ENCODE measurements around the gene RPH3AL.

DNA sequence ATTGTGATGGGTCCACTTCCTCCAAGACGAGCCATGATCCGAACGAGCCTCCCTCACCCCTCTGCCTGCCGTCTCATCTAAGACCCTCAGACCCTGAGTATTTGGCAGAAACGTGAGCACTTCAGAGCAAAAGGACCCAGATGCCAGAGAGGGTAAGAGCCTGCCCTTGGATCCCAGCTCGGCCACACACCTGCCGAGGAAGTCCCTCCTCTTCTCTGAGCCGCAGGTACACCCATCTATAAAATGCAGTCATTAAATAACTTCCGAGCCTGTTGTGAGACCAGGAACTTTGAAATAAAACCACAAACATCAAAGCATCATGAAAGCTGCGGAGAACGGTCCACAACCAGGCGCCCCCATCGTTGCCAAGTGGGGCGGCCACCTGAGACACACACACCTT is 106.4 kb downstream of the RPH3AL start:
- TF ChIP-seq CTCF (IDR thresholded peaks at IDR 0.05; ENCODE audit: poor library complexity, severe bottlenecking), result no peak
- TF ChIP-seq EZH2 (IDR thresholded peaks at IDR 0.05; ENCODE audit: borderline replicate concordance, insufficient read depth, low read length, poor library complexity, severe bottlenecking), result no peak

Data from neural cell (in vitro differentiated cells).